HepG2 (cell line): ENCODE results near the gene BIRC6. TPM values are rescaled to one million over a fixed set of nuclear protein-coding genes. Genes with fewer than 3 reads are reported as not detected.

Experiments used
- FOXJ3 ChIP-seq: sonication (generic); formaldehyde crosslinking; IDR thresholded peaks from 2 replicates; pipeline ENCODE4 v1.4.0; 2020; ENCODE audit warnings: missing genetic modification reagents, mild to moderate bottlenecking, borderline replicate concordance
- HHEX ChIP-seq: IDR thresholded peaks from 2 replicates; pipeline ENCODE4 v1.6.1; 2016; ENCODE audit warnings: control low read depth
- HOXD1 ChIP-seq: sonication (generic); formaldehyde crosslinking; IDR thresholded peaks from 2 replicates; pipeline ENCODE4 v1.5.0; 2020; ENCODE audit warnings: missing genetic modification reagents
- IKZF5 ChIP-seq: IDR thresholded peaks from 2 replicates; pipeline ENCODE4 v1.6.1; 2018; ENCODE audit warnings: missing genetic modification reagents, mild to moderate bottlenecking, missing compliant biosample characterization
- MAF1 ChIP-seq: sonication (generic); formaldehyde crosslinking; IDR thresholded peaks from 2 replicates; pipeline ENCODE4 v1.5.0; 2020; ENCODE audit warnings: missing genetic modification reagents, borderline replicate concordance
- NCOR1 ChIP-seq: fragments of 200-600 bp; sonication (generic); IDR thresholded peaks from 2 replicates; pipeline ENCODE4 v1.7.0; 2017; ENCODE audit warnings: antibody characterized with exemption, low read length, borderline replicate concordance
- NFIC ChIP-seq: IDR thresholded peaks from 2 replicates; pipeline ENCODE4 v1.6.1; 2012; ENCODE audit warnings: mild to moderate bottlenecking, low read length, inconsistent platforms
- NR0B2 ChIP-seq: sonication (generic); formaldehyde crosslinking; IDR thresholded peaks from 2 replicates; pipeline ENCODE4 v1.4.0; 2020; ENCODE audit warnings: mild to moderate bottlenecking, missing genetic modification reagents
- NR2C2 ChIP-seq: sonication (generic); formaldehyde crosslinking; IDR thresholded peaks from 2 replicates; pipeline ENCODE4 v1.4.0; 2020; ENCODE audit warnings: missing genetic modification reagents, mild to moderate bottlenecking, moderate library complexity, borderline replicate concordance
- SETDB1 ChIP-seq: sonication (generic); formaldehyde crosslinking; IDR thresholded peaks from 2 replicates; pipeline ENCODE4 v1.5.1; 2020; ENCODE audit warnings: missing genetic modification reagents, mild to moderate bottlenecking, borderline replicate concordance
- SRSF9 ChIP-seq: fragments of 200-400 bp; formaldehyde crosslinking; IDR thresholded peaks from 2 replicates; pipeline ENCODE4 v1.6.1; 2018; ENCODE audit warnings: borderline replicate concordance, mild to moderate bottlenecking, low read depth, low read length; ENCODE audit not compliant: insufficient read depth, poor library complexity, severe bottlenecking
- ZFP36 ChIP-seq: fragments of 150-350 bp; IDR thresholded peaks from 2 replicates; pipeline ENCODE4 v1.6.1; 2018; ENCODE audit warnings: borderline replicate concordance, low read length, low read depth; ENCODE audit not compliant: partially characterized antibody
- ZMYM4 ChIP-seq: sonication (generic); formaldehyde crosslinking; IDR thresholded peaks from 2 replicates; pipeline ENCODE4 v1.8.1; 2023; ENCODE audit warnings: mild to moderate bottlenecking, missing genetic modification reagents
- ZNF317 ChIP-seq: sonication (generic); formaldehyde crosslinking; IDR thresholded peaks from 2 replicates; pipeline ENCODE4 v1.5.0; 2020; ENCODE audit warnings: mild to moderate bottlenecking, missing genetic modification reagents
- ZNF383 ChIP-seq: sonication (generic); formaldehyde crosslinking; IDR thresholded peaks from 2 replicates; pipeline ENCODE4 v1.4.0; 2020; ENCODE audit warnings: missing genetic modification reagents, mild to moderate bottlenecking, borderline replicate concordance
- ZNF547 ChIP-seq: sonication (generic); formaldehyde crosslinking; IDR thresholded peaks from 2 replicates; pipeline ENCODE4 v1.5.1; 2020; ENCODE audit warnings: mild to moderate bottlenecking, missing genetic modification reagents
- ZNF576 ChIP-seq: sonication (generic); formaldehyde crosslinking; IDR thresholded peaks from 2 replicates; pipeline ENCODE4 v1.4.0; 2020; ENCODE audit warnings: mild to moderate bottlenecking, missing genetic modification reagents
- ZNF792 ChIP-seq: IDR thresholded peaks from 2 replicates; pipeline ENCODE4 v1.6.1; 2016
- polyA plus RNA-seq, 8 experiments: library from polyadenylated mRNA; depleted of rRNA in 3 of 8; stranded (reverse) in 7 of 8; unstranded in 1 of 8; fragments of >200 nt; fragmentation: Illumina TruSeq in 4 of 8; extraction: Trizol in 4 of 8; gene quantifications; 2 replicates each; pipeline versions ENCODE4 v1.2.1 to v1.2.3, GENCODE V29; 2011 to 2016; ENCODE audit warnings: low read depth in 4 of 8, missing spikeins in 1 of 8, mixed read lengths in 1 of 8; ENCODE audit not compliant: insufficient read depth in 1 of 8
- total RNA-seq, 5 experiments: library from RNA; depleted of rRNA; stranded (reverse); fragments of >200 nt; fragmentation: Illumina TruSeq; extraction: Trizol; gene quantifications; 2 replicates each; pipeline ENCODE4 v1.2.3, GENCODE V29; 2016; ENCODE audit warnings: low read depth in 1 of 5
- TF ChIP-seq, protein P1 (sequence below): sonication (generic); formaldehyde crosslinking; IDR thresholded peaks from 2 replicates; pipeline ENCODE4 v1.4.0; 2020; ENCODE audit warnings: mild to moderate bottlenecking, missing genetic modification reagents
- TF ChIP-seq, protein P2 (sequence below): sonication (generic); formaldehyde crosslinking; IDR thresholded peaks from 2 replicates; pipeline ENCODE4 v1.5.1; 2020; ENCODE audit warnings: missing genetic modification reagents, mild to moderate bottlenecking, borderline replicate concordance
- TF ChIP-seq, protein P3 (sequence below): sonication (generic); formaldehyde crosslinking; IDR thresholded peaks from 2 replicates; pipeline ENCODE4 v1.4.0; 2020; ENCODE audit warnings: missing genetic modification reagents

Gene BIRC6
- total and polyA plus RNA-seq, 2 of the 13 experiments (the other 11 are each of a cell fraction or from before 2014, with no cell fraction given) = 65.6 to 120 TPM

DNA sequence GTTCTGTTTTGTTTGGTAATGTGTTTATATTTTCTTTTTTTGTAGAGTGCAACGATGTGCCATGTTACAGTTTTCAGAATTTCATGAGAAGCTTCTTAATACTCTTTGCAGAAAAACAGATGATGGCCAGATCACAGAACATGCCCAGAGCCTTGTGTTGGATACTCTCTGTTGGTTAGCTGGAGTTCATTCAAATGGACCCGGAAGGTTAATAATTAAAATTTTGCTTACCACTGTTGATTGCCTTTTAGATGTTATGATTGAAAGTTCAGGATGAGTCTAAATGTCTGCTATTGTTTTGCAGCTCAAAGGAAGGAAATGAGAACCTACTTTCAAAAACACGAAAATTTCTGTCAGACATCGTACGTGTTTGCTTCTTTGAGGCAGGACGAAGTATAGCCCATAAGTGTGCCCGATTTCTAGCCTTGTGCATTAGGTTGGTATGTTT, 85.2 kb downstream of the BIRC6 start (continued):
- TF ChIP-seq IKZF5 (CRISPR knock-in tag) = peak; percentile 17; the same call in 1 of the 2 replicates
- no peak for TF ChIP-seq SRSF9
- TF ChIP-seq NCOR1 = no peak; the same call in 1 of the 2 replicates
- no peak for TF ChIP-seq ZNF547 (CRISPR knock-in tag)
- TF ChIP-seq ZNF576 (CRISPR knock-in tag) = no peak
- no peak for TF ChIP-seq MAF1 (CRISPR knock-in tag)
- peak; percentile 96 for TF ChIP-seq ZNF317 (CRISPR knock-in tag)
- TF ChIP-seq, protein P1, sequence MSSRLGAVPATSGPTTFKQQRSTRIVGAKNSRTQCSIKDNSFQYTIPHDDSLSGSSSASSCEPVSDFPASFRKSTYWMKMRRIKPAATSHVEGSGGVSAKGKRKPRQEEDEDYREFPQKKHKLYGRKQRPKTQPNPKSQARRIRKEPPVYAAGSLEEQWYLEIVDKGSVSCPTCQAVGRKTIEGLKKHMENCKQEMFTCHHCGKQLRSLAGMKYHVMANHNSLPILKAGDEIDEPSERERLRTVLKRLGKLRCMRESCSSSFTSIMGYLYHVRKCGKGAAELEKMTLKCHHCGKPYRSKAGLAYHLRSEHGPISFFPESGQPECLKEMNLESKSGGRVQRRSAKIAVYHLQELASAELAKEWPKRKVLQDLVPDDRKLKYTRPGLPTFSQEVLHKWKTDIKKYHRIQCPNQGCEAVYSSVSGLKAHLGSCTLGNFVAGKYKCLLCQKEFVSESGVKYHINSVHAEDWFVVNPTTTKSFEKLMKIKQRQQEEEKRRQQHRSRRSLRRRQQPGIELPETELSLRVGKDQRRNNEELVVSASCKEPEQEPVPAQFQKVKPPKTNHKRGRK (CRISPR knock-in tag) = no peak
- TF ChIP-seq SETDB1 (CRISPR knock-in tag) = no peak
- TF ChIP-seq, protein P2, sequence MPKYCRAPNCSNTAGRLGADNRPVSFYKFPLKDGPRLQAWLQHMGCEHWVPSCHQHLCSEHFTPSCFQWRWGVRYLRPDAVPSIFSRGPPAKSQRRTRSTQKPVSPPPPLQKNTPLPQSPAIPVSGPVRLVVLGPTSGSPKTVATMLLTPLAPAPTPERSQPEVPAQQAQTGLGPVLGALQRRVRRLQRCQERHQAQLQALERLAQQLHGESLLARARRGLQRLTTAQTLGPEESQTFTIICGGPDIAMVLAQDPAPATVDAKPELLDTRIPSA (CRISPR knock-in tag) = no peak
- TF ChIP-seq HHEX (CRISPR knock-in tag) = no peak
- TF ChIP-seq NFIC = peak; percentile 16; the same call in 1 of the 2 replicates
- no peak for TF ChIP-seq NR0B2 (CRISPR knock-in tag)
- TF ChIP-seq, protein P3, sequence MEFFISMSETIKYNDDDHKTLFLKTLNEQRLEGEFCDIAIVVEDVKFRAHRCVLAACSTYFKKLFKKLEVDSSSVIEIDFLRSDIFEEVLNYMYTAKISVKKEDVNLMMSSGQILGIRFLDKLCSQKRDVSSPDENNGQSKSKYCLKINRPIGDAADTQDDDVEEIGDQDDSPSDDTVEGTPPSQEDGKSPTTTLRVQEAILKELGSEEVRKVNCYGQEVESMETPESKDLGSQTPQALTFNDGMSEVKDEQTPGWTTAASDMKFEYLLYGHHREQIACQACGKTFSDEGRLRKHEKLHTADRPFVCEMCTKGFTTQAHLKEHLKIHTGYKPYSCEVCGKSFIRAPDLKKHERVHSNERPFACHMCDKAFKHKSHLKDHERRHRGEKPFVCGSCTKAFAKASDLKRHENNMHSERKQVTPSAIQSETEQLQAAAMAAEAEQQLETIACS (CRISPR knock-in tag) = no peak
- TF ChIP-seq ZNF792 (CRISPR knock-in tag) = no peak
- no peak for TF ChIP-seq NR2C2 (CRISPR knock-in tag)
- no peak for TF ChIP-seq ZNF383 (CRISPR knock-in tag)
- no peak for TF ChIP-seq HOXD1 (CRISPR knock-in tag)
- TF ChIP-seq ZMYM4 (CRISPR knock-in tag) = peak; percentile 70; the same call in 1 of the 2 replicates
- peak; percentile 48; the same call in 1 of the 2 replicates for TF ChIP-seq FOXJ3 (CRISPR knock-in tag)
- no peak for TF ChIP-seq ZFP36
